ENCODE measurements around the gene PADI1.

The PADI1 gene

GRCh38 chr1:17188889-17189631, 15.9 kb upstream of the PADI1 start:
- Histone ChIP-seq H3K4me3 (replicated peaks; ENCODE audit: low read depth, low read length) (no peak overlapping the region), H3K27me3 (replicated peaks; ENCODE audit: control insufficient read depth, insufficient read depth, low read length) (no peaks in the 10 kb centered on the region), H3K36me3 (ENCODE audit: control insufficient read depth, insufficient read depth, low read length) (no peaks in the 10 kb centered on the region)
- no peak for TF ChIP-seq CTCF (IDR thresholded peaks at IDR 0.05; ENCODE audit: insufficient read depth, low read length, poor library complexity, severe bottlenecking)
- DNase-seq (ENCODE audit: extremely low read depth, insufficient read length) = no peak

GRCh38 chr1:17189632-17189990, 15.3 kb upstream of the PADI1 start:
- no peak for DNase-seq (ENCODE audit: extremely low read depth, insufficient read length)
- no peaks in the 10 kb centered on the region for H3K27me3 ChIP-seq (replicated peaks; ENCODE audit: control insufficient read depth, insufficient read depth, low read length)
- H3K36me3 ChIP-seq (ENCODE audit: control insufficient read depth, insufficient read depth, low read length) = no peaks in the 10 kb centered on the region
- no peak for TF ChIP-seq CTCF (IDR thresholded peaks at IDR 0.05; ENCODE audit: insufficient read depth, low read length, poor library complexity, severe bottlenecking)
- H3K4me3 ChIP-seq (replicated peaks; ENCODE audit: low read depth, low read length) = no peak overlapping the region

GRCh38 chr1:17190010-17190995, 14.6 kb upstream of the PADI1 start:
- H3K36me3 ChIP-seq (ENCODE audit: control insufficient read depth, insufficient read depth, low read length) = no peaks in the 10 kb centered on the region
- no peak for DNase-seq (ENCODE audit: extremely low read depth, insufficient read length)
- H3K4me3 ChIP-seq (replicated peaks; ENCODE audit: low read depth, low read length) = no peak overlapping the region
- H3K27me3 ChIP-seq (replicated peaks; ENCODE audit: control insufficient read depth, insufficient read depth, low read length) = no peaks in the 10 kb centered on the region; the same call in 1 of the 2 replicates
- no peak for TF ChIP-seq CTCF (IDR thresholded peaks at IDR 0.05; ENCODE audit: insufficient read depth, low read length, poor library complexity, severe bottlenecking)

GRCh38 chr1:17191990-17192242, 13.0 kb upstream of the PADI1 start:
- Histone ChIP-seq H3K4me3 (replicated peaks; ENCODE audit: low read depth, low read length) (no peak overlapping the region), H3K36me3 (ENCODE audit: control insufficient read depth, insufficient read depth, low read length) (no peaks in the 10 kb centered on the region), H3K27me3 (replicated peaks; ENCODE audit: control insufficient read depth, insufficient read depth, low read length) (no peaks in the 10 kb centered on the region; the same call in 1 of the 2 replicates)
- no peak for TF ChIP-seq CTCF (IDR thresholded peaks at IDR 0.05; ENCODE audit: insufficient read depth, low read length, poor library complexity, severe bottlenecking)
- no peak for DNase-seq (ENCODE audit: extremely low read depth, insufficient read length)

GRCh38 chr1:17192394-17193221, 12.3 kb upstream of the PADI1 start:
- Histone ChIP-seq H3K4me3 (replicated peaks; ENCODE audit: low read depth, low read length) (no peak overlapping the region), H3K36me3 (ENCODE audit: control insufficient read depth, insufficient read depth, low read length) (no peaks in the 10 kb centered on the region), H3K27me3 (replicated peaks; ENCODE audit: control insufficient read depth, insufficient read depth, low read length) (no peaks in the 10 kb centered on the region; the same call in 1 of the 2 replicates)
- no peak for TF ChIP-seq CTCF (IDR thresholded peaks at IDR 0.05; ENCODE audit: insufficient read depth, low read length, poor library complexity, severe bottlenecking)
- no peak for DNase-seq (ENCODE audit: extremely low read depth, insufficient read length)
